ENCODE results near the gene KANSL1.

GRCh38 chr17:46124695-46125592 is 68.3 kb downstream of the KANSL1 start:
- TF ChIP-seq EZH2phosphoT487 (IDR thresholded peaks at IDR 0.05; ENCODE audit: low read length) (no peak), CTCF (IDR thresholded peaks at IDR 0.05; ENCODE audit: low read length) (no peak), EZH2 (optimal IDR thresholded peaks at IDR 0.05; ENCODE audit: low read depth, low read length) (no peak)
